HG03354 (cell line): ENCODE measurements around the gene RGL1.

Experiments
- ATAC-seq: cut with Tn5 transposase; IDR thresholded peaks from one replicate; pipeline ENCODE4 v1.9.1; 2021; ENCODE audit warnings: mild to moderate bottlenecking; ENCODE audit not compliant: unreplicated experiment, poor library complexity, severe bottlenecking

RGL1 gene

DNA sequence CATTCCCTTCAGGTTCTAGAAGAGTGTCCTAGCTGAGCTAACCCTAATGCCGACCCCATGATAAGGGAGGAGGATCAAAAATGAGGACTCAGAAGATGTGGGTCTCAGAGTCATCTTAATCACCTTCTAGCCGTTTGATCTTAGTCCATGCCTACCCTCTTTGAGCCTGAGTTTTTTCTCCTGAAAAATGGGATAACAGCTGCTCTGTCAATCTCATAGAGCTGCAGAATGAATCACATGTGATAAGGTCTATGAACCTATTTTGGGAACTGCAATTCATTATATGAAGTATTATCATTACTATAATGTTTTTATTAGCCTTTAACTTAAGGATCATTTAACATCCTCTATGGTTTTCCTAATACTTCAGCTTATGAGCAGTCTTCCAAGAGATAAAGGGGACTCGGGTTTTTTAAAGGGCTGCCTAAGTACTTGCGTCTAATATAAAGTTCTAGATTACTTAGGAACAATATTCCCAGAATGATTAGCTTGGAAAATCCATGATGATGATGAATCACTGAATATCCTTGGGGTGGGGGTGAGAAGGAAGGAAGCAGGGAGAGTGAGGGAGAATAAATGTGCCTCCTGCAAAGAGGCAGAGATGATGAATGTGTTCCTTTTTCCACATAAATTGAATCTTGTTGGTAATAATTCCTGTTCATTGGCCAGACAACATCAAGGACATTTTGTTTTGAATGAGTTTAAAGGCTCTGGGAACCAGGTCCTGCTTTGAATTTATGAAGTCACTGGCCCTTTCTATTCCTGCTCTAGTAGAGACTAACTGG lies 165.8 kb downstream of the RGL1 start:
- ATAC-seq, result no peak

- no peak for ATAC-seq
Measured at GRCh38 chr1:183975651-183976050, 170.7 kb downstream of the RGL1 start.

- ATAC-seq, result no peak
Measured at GRCh38 chr1:183977717-183978116, 172.8 kb downstream of the RGL1 start.
